PFSK-1 (cell line): Measurements from ENCODE around the gene TPGS1.

Source experiments
- POLR2AphosphoS5 ChIP-seq: IDR thresholded peaks from 2 replicates; pipeline ENCODE4 v1.6.1; 2012; ENCODE audit warnings: low read depth, mild to moderate bottlenecking, control low read depth, low read length, moderate library complexity
- SIN3A ChIP-seq: IDR thresholded peaks from 2 replicates; pipeline ENCODE4 v1.6.1; 2012; ENCODE audit warnings: mild to moderate bottlenecking, low read length, moderate library complexity, borderline replicate concordance; ENCODE audit not compliant: insufficient read depth
- TAF1 ChIP-seq: IDR thresholded peaks from 2 replicates; pipeline ENCODE4 v1.6.1; 2012; ENCODE audit warnings: low read length, control low read depth, borderline replicate concordance; ENCODE audit not compliant: insufficient read depth
- TF ChIP-seq, protein P1 (sequence below), 2 experiments: IDR thresholded peaks; 2 replicates each; pipeline versions ENCODE4 v1.6.1 to v1.8.0; 2011 to 2012; ENCODE audit warnings: low read depth in 2 of 2, low read length in 2 of 2, control low read depth in 1 of 2, inconsistent platforms in 1 of 2, mild to moderate bottlenecking in 1 of 2, moderate library complexity in 1 of 2; ENCODE audit not compliant: insufficient read depth in 1 of 2

GRCh38 chr19:548886-549830, 41.9 kb downstream of the TPGS1 start:
- TF ChIP-seq POLR2AphosphoS5 (no peak), TAF1 (no peak), SIN3A (no peak)
- TF ChIP-seq, protein P1, sequence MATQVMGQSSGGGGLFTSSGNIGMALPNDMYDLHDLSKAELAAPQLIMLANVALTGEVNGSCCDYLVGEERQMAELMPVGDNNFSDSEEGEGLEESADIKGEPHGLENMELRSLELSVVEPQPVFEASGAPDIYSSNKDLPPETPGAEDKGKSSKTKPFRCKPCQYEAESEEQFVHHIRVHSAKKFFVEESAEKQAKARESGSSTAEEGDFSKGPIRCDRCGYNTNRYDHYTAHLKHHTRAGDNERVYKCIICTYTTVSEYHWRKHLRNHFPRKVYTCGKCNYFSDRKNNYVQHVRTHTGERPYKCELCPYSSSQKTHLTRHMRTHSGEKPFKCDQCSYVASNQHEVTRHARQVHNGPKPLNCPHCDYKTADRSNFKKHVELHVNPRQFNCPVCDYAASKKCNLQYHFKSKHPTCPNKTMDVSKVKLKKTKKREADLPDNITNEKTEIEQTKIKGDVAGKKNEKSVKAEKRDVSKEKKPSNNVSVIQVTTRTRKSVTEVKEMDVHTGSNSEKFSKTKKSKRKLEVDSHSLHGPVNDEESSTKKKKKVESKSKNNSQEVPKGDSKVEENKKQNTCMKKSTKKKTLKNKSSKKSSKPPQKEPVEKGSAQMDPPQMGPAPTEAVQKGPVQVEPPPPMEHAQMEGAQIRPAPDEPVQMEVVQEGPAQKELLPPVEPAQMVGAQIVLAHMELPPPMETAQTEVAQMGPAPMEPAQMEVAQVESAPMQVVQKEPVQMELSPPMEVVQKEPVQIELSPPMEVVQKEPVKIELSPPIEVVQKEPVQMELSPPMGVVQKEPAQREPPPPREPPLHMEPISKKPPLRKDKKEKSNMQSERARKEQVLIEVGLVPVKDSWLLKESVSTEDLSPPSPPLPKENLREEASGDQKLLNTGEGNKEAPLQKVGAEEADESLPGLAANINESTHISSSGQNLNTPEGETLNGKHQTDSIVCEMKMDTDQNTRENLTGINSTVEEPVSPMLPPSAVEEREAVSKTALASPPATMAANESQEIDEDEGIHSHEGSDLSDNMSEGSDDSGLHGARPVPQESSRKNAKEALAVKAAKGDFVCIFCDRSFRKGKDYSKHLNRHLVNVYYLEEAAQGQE (IDR thresholded peaks at IDR 0.05; ENCODE audit: insufficient read depth in 1 of 2, low read depth in 2 of 2, low read length in 2 of 2): no peak
